Measurements from ENCODE around the gene PKM. TPM values are rescaled to one million over a fixed set of nuclear protein-coding genes. Genes with fewer than 3 reads are reported as not detected.

The PKM gene
- total RNA-seq, 1 donor from 2014 or later = 604 TPM

DNA sequence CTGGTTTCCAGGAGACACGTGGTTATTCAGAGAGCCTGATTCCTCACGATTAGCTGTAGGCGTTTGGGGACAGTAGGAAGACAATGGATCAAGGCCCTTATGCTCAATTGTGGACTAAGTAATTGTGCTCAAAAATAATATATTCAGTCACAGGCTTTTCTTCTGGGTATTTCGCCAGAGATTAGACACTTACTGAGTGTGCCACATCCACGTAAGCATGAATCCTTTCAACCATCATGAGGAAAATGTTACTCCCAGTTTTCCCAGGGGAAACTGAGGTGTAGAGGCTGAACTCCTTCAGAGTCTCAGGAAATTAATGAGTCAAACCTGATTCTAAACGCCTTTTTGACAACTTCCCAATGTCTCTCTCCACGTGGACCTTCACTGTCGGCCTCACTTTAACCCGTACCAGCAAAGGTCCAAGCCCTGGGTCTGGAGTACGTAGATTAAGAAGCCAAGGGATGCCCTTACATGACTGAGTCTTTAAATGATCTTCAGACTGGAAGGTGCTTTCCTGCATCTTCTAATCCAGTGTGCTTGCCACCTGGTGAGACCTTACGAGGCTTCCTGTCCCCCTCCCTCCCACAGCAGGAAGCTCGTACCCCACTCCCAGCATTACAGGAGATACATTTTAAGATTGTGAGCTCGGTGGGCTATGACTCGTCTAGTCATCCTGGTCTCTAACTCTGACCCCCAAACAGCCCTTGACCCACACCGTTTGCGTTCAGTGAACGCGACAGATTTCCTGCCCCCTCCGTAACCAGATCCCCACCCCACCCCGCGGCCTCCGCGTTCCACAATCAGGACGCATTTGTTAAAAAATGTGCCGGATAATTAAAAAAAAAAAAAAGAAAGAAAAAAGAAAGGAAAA, 1.7 kb downstream of the PKM start:
- Mint-ChIP-seq H3K27ac (ENCODE audit: unreplicated experiment) (peak overlapping the region; percentile 97), H3K9me3 (ENCODE audit: unreplicated experiment) (no peaks in the 10 kb centered on the region), H3K36me3 (ENCODE audit: low read depth, unreplicated experiment) (peaks cover 9% of the 10 kb centered on the region), H3K4me3 (ENCODE audit: unreplicated experiment) (peak overlapping the region; percentile 99), H3K4me1 (ENCODE audit: unreplicated experiment) (peaks cover 46% of the 10 kb centered on the region), H3K27me3 (ENCODE audit: unreplicated experiment) (peaks cover 10% of the 10 kb centered on the region)
- no peak for DNase-seq (ENCODE audit: low spot score)
- TF ChIP-seq CTCF (IDR thresholded peaks at IDR 0.05; ENCODE audit: unreplicated experiment) = no peak

GRCh38 chr15:72227720-72228119, 3.3 kb downstream of the PKM start:
- TF ChIP-seq CTCF (IDR thresholded peaks at IDR 0.05; ENCODE audit: unreplicated experiment) = no peak
- Mint-ChIP-seq H3K4me1 (ENCODE audit: unreplicated experiment) (peaks cover 43% of the 10 kb centered on the region), H3K4me3 (ENCODE audit: unreplicated experiment) (peak overlapping the region; percentile 58), H3K27ac (ENCODE audit: unreplicated experiment) (no peak overlapping the region), H3K9me3 (ENCODE audit: unreplicated experiment) (no peaks in the 10 kb centered on the region), H3K27me3 (ENCODE audit: unreplicated experiment) (peaks cover 7% of the 10 kb centered on the region), H3K36me3 (ENCODE audit: low read depth, unreplicated experiment) (peaks cover 22% of the 10 kb centered on the region)
- DNase-seq (ENCODE audit: low spot score) = no peak

- Mint-ChIP-seq H3K36me3 (ENCODE audit: low read depth, unreplicated experiment) (peaks cover 27% of the 10 kb centered on the region), H3K9me3 (ENCODE audit: unreplicated experiment) (no peaks in the 10 kb centered on the region), H3K4me1 (ENCODE audit: unreplicated experiment) (peaks cover 42% of the 10 kb centered on the region), H3K4me3 (ENCODE audit: unreplicated experiment) (peak overlapping the region; percentile 1), H3K27ac (ENCODE audit: unreplicated experiment) (no peak overlapping the region), H3K27me3 (ENCODE audit: unreplicated experiment) (peaks cover 5% of the 10 kb centered on the region)
- no peak for TF ChIP-seq CTCF (IDR thresholded peaks at IDR 0.05; ENCODE audit: unreplicated experiment)
- no peak for DNase-seq (ENCODE audit: low spot score)
These were observed 3.8 kb downstream of the PKM start for GRCh38 chr15:72227192-72227586.

DNA sequence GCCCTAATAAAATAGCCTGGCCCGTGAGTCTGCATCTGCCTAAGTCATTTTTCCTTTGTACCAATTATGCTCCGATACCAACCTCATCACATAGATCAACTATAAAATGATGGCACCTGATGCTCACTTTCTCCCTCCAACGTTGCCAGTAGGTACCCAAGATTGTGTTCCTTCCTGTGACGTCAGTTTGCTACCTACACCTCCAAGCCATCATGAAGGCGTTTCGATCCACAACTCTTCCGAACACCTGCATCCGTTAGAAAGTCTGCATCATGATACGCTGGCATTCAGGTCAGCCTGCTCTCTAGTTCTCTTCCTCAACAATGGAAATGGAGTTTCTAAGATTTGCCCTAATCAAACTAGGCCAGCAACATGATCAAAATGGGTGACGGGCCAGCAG, 7.7 kb downstream of the PKM start:
- no peak for TF ChIP-seq CTCF (IDR thresholded peaks at IDR 0.05; ENCODE audit: unreplicated experiment)
- no peaks in the 10 kb centered on the region for H3K9me3 Mint-ChIP-seq (ENCODE audit: unreplicated experiment)
- DNase-seq (ENCODE audit: low spot score) = no peak
- no peak overlapping the region for H3K27ac Mint-ChIP-seq (ENCODE audit: unreplicated experiment)
- no peaks in the 10 kb centered on the region for H3K27me3 Mint-ChIP-seq (ENCODE audit: unreplicated experiment)
- peaks cover 40% of the 10 kb centered on the region for H3K36me3 Mint-ChIP-seq (ENCODE audit: low read depth, unreplicated experiment)
- no peak overlapping the region for H3K4me3 Mint-ChIP-seq (ENCODE audit: unreplicated experiment)
- peaks cover 24% of the 10 kb centered on the region for H3K4me1 Mint-ChIP-seq (ENCODE audit: unreplicated experiment)

GRCh38 chr15:72222393-72222792, 8.6 kb downstream of the PKM start:
- H3K36me3 Mint-ChIP-seq (ENCODE audit: low read depth, unreplicated experiment) = peaks cover 44% of the 10 kb centered on the region
- peak overlapping the region; percentile 70 for H3K27ac Mint-ChIP-seq (ENCODE audit: unreplicated experiment)
- H3K4me3 Mint-ChIP-seq (ENCODE audit: unreplicated experiment) = no peak overlapping the region
- H3K27me3 Mint-ChIP-seq (ENCODE audit: unreplicated experiment) = no peaks in the 10 kb centered on the region
- no peak for TF ChIP-seq CTCF (IDR thresholded peaks at IDR 0.05; ENCODE audit: unreplicated experiment)
- H3K9me3 Mint-ChIP-seq (ENCODE audit: unreplicated experiment) = no peaks in the 10 kb centered on the region
- H3K4me1 Mint-ChIP-seq (ENCODE audit: unreplicated experiment) = peaks cover 18% of the 10 kb centered on the region
- no peak for DNase-seq (ENCODE audit: low spot score)

Data from endothelial cell (in vitro differentiated cells).